EH (cell line): ENCODE measurements around the gene FAM81A.
A peak's percentile ranks its signal among the peaks of the same experiment; 100 is the strongest.
"Not testable (repeated sequence)": the region's sequence is repeated elsewhere in the genome, so short reads cannot be mapped to it uniquely, and the experiment has no call there.

Experiments
- DNase-seq: peaks from one replicate; pipeline ENCODE4 v3.0.0-alpha.2; 2015; ENCODE audit warnings: low read depth

FAM81A gene

GRCh38 chr15:59428898-59429297 is 9.1 kb upstream of the FAM81A start:
- DNase-seq: not testable (repeated sequence)

- DNase-seq: no peak
These were observed 5.6 kb upstream of the FAM81A start for GRCh38 chr15:59432389-59432788.

GRCh38 chr15:59434481-59434880 is 3.5 kb upstream of the FAM81A start:
- no peak for DNase-seq

GRCh38 chr15:59436774-59437141 is 1.2 kb upstream of the FAM81A start:
- peak; percentile 22 for DNase-seq

GRCh38 chr15:59437142-59437816 is 707 bp upstream of the FAM81A start:
- DNase-seq: no peak

- DNase-seq: no peak
These were observed 772 bp downstream of the FAM81A start for GRCh38 chr15:59438625-59439290.

- no peak for DNase-seq
These were observed 1.6 kb downstream of the FAM81A start for GRCh38 chr15:59439576-59439975.

GRCh38 chr15:59443341-59444072 is 5.5 kb downstream of the FAM81A start:
- DNase-seq: no peak

GRCh38 chr15:59444081-59444835 is 6.3 kb downstream of the FAM81A start:
- no peak for DNase-seq

GRCh38 chr15:59444980-59445545 is 7.1 kb downstream of the FAM81A start:
- peak; percentile 9 for DNase-seq

GRCh38 chr15:59446232-59446957 is 8.4 kb downstream of the FAM81A start:
- no peak for DNase-seq

GRCh38 chr15:59447367-59447766 is 9.4 kb downstream of the FAM81A start:
- no peak for DNase-seq

- no peak for DNase-seq
These were observed 10.9 kb downstream of the FAM81A start for GRCh38 chr15:59448871-59449270.

- DNase-seq: no peak
These were observed 15.7 kb downstream of the FAM81A start for GRCh38 chr15:59453474-59454215.

- DNase-seq: no peak
These were observed 18.1 kb downstream of the FAM81A start for GRCh38 chr15:59456114-59456513.

- no peak for DNase-seq
These were observed 19.1 kb downstream of the FAM81A start for GRCh38 chr15:59457103-59457502.

GRCh38 chr15:59461521-59461920 is 23.5 kb downstream of the FAM81A start:
- DNase-seq: no peak

- no peak for DNase-seq
These were observed 35.2 kb downstream of the FAM81A start for GRCh38 chr15:59473226-59473625.

- not testable (repeated sequence) for DNase-seq
These were observed 37.2 kb downstream of the FAM81A start for GRCh38 chr15:59475161-59475560.

- no peak for DNase-seq
These were observed 46.4 kb downstream of the FAM81A start for GRCh38 chr15:59484399-59484798.

- DNase-seq: no peak
These were observed 47.0 kb downstream of the FAM81A start for GRCh38 chr15:59485036-59485435.
